ENCODE results near the gene GNAO1. TPM values are rescaled to one million over a fixed set of nuclear protein-coding genes. Genes with fewer than 3 reads are reported as not detected.

Gene GNAO1
- polyA plus RNA-seq, 3 donors from 2014 or later, result 0.45 to 0.88 TPM; not detected in 1

- peak overlapping the region; percentile 4 to 88 (median 84) for H3K27ac Mint-ChIP-seq
- DNase-seq, result peak; percentile 55 to 71 (median 61)
- peaks cover 0 to 2% (median 0%) of the 10 kb centered on the region in 3 donors for H3K36me3 Mint-ChIP-seq
- H3K4me1 Mint-ChIP-seq, result peaks cover 45 to 46% of the 10 kb centered on the region in 2 donors
- no peaks in the 10 kb centered on the region for H3K9me3 Mint-ChIP-seq
- peaks cover 3 to 7% (median 5%) of the 10 kb centered on the region in 3 donors for H3K27me3 Mint-ChIP-seq (ENCODE audit: low read depth in 3 of 3)
- peak overlapping the region; percentile 67 to 87 (median 81) for H3K4me3 Mint-ChIP-seq
These were observed 87.8 kb downstream of the GNAO1 start for GRCh38 chr16:56279132-56279531.

DNA sequence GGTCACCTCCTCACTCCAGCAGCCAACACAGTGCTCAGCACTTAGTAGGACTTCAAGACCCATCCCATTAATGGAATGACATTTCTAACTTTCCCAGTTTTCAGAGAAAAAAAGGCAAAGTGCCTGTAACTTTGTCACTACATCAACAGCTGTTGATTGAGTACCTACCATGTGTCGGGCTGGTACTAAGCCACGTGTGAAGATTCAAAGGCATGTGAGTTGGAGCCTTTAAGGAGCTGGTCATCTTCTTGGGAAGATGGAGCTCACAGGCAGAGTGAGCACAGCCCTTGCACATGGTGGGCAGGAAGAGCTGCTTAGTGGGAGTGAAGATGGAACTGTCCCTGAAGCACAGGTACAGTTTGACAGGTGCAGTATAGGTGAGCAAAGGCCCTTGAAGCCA lies 88.6 kb downstream of the GNAO1 start:
- Mint-ChIP-seq H3K9me3 (no peaks in the 10 kb centered on the region), H3K4me1 (peaks cover 40% of the 10 kb centered on the region in 2 donors), H3K4me3 (peak overlapping the region; percentile 67 to 87 (median 81)), H3K27me3 (ENCODE audit: low read depth in 3 of 3) (peaks cover 3 to 7% (median 5%) of the 10 kb centered on the region in 3 donors), H3K36me3 (no peaks in the 10 kb centered on the region), H3K27ac (peak overlapping the region in 5 of 6 donors; percentile 4 to 88 (median 68))
- no peak for DNase-seq

DNA sequence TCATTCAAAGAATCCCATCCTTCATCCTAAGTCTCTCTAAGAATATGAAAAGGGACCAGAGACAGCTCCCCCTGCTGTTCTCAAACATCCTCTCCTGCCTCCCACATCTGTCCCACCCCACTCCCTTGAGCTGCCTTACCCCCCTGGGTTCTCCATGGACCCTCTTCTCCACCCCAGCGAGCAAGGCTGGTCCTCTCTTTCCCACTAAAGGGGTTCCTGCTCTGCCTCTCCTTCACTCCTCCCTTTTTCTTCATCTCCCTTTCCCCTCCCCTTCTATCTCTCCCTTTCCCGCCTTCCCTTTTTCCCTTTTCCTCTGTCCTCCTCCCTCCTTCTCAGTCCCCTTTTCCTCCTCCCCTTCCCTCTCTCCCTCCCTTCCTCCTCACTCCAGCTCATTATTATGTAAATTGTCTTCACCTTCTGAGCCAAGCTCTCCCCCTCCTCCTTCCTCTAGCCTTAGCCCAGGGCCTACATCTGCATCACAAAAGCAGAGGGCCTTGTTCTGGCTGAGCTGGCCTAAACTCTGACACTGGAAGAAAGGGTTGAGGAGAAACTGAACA lies 90.0 kb downstream of the GNAO1 start:
- peak in 2 of 3 donors; percentile 12 to 17 for DNase-seq
- Mint-ChIP-seq H3K4me3 (no peak overlapping the region), H3K27me3 (ENCODE audit: low read depth in 3 of 3) (peaks cover 3 to 5% (median 4%) of the 10 kb centered on the region in 3 donors), H3K36me3 (no peaks in the 10 kb centered on the region), H3K4me1 (peaks cover 29 to 36% of the 10 kb centered on the region in 2 donors), H3K9me3 (no peaks in the 10 kb centered on the region), H3K27ac (peak overlapping the region in 2 of 6 donors; percentile 7 to 73)

- DNase-seq, result no peak
- no peak overlapping the region for H3K27ac Mint-ChIP-seq
These were observed 91.2 kb downstream of the GNAO1 start for GRCh38 chr16:56282451-56282850.

GRCh38 chr16:56284521-56284920 lies 93.2 kb downstream of the GNAO1 start:
- Mint-ChIP-seq H3K4me3 (no peak overlapping the region), H3K36me3 (no peaks in the 10 kb centered on the region), H3K27me3 (ENCODE audit: low read depth in 3 of 3) (peaks cover under 1 to 4% (median 3%) of the 10 kb centered on the region in 3 donors), H3K4me1 (peaks cover 16% of the 10 kb centered on the region in 2 donors), H3K27ac (no peak overlapping the region), H3K9me3 (no peaks in the 10 kb centered on the region)
- no peak for DNase-seq

More at GRCh38 chr16:56282451-56282850, 91.2 kb downstream of the GNAO1 start:
- peaks cover 29 to 35% of the 10 kb centered on the region in 2 donors for H3K4me1 Mint-ChIP-seq
- H3K36me3 Mint-ChIP-seq, result no peaks in the 10 kb centered on the region
- H3K9me3 Mint-ChIP-seq, result no peaks in the 10 kb centered on the region
- peaks cover 3 to 5% (median 4%) of the 10 kb centered on the region in 3 donors for H3K27me3 Mint-ChIP-seq (ENCODE audit: low read depth in 3 of 3)
- no peak overlapping the region for H3K4me3 Mint-ChIP-seq

GRCh38 chr16:56286809-56287208 lies 95.5 kb downstream of the GNAO1 start:
- H3K36me3 Mint-ChIP-seq, result no peaks in the 10 kb centered on the region
- H3K27me3 Mint-ChIP-seq (ENCODE audit: low read depth in 3 of 3), result peaks cover 0 to 3% (median 2%) of the 10 kb centered on the region in 3 donors
- no peaks in the 10 kb centered on the region for H3K4me1 Mint-ChIP-seq
- no peaks in the 10 kb centered on the region for H3K9me3 Mint-ChIP-seq
- H3K27ac Mint-ChIP-seq, result no peak overlapping the region
- H3K4me3 Mint-ChIP-seq, result no peak overlapping the region
- no peak for DNase-seq

GRCh38 chr16:56288019-56288418 lies 96.7 kb downstream of the GNAO1 start:
- Mint-ChIP-seq H3K36me3 (no peaks in the 10 kb centered on the region), H3K9me3 (no peaks in the 10 kb centered on the region), H3K27ac (no peak overlapping the region), H3K4me3 (no peak overlapping the region), H3K27me3 (ENCODE audit: low read depth in 3 of 3) (peaks cover 2 to 3% (median 2%) of the 10 kb centered on the region in 3 donors), H3K4me1 (no peaks in the 10 kb centered on the region)
- no peak for DNase-seq

- Mint-ChIP-seq H3K36me3 (no peaks in the 10 kb centered on the region), H3K4me3 (no peak overlapping the region), H3K4me1 (no peaks in the 10 kb centered on the region), H3K27me3 (ENCODE audit: low read depth in 3 of 3) (peaks cover 0 to 2% (median 2%) of the 10 kb centered on the region in 3 donors), H3K27ac (no peak overlapping the region), H3K9me3 (no peaks in the 10 kb centered on the region)
- DNase-seq, result no peak
These were observed 98.1 kb downstream of the GNAO1 start for GRCh38 chr16:56289416-56289815.

- Mint-ChIP-seq H3K9me3 (no peaks in the 10 kb centered on the region), H3K27ac (no peak overlapping the region), H3K36me3 (no peaks in the 10 kb centered on the region), H3K27me3 (ENCODE audit: low read depth in 3 of 3) (peaks cover 0 to 2% (median 2%) of the 10 kb centered on the region in 3 donors), H3K4me3 (no peak overlapping the region), H3K4me1 (no peaks in the 10 kb centered on the region)
- no peak for DNase-seq
These were observed 98.6 kb downstream of the GNAO1 start for GRCh38 chr16:56289862-56290261.

- Mint-ChIP-seq H3K27ac (no peak overlapping the region), H3K4me3 (no peak overlapping the region), H3K27me3 (ENCODE audit: low read depth in 3 of 3) (peaks cover 0 to 3% (median 2%) of the 10 kb centered on the region in 3 donors), H3K9me3 (no peaks in the 10 kb centered on the region), H3K36me3 (no peaks in the 10 kb centered on the region), H3K4me1 (no peaks in the 10 kb centered on the region)
- no peak for DNase-seq
These were observed 102.7 kb downstream of the GNAO1 start for GRCh38 chr16:56294014-56294413.

DNA sequence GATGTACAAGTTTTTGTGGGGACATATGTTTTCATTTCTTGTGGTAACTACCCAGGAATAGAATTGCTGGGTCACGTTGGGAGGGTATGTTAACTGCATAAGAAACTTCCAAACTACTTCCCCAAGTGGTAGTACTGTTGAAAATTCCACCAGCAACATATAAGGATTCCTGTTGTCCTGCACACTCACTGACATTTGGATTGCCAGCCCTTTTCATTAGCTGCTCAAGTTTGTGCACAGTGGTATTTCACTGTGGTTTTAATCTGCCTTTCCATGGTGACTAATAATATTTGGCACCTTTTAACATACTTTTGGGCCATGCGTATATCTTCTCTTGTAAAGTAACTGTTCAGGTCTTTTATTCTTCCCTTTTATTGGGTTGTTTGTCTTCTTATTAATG lies 103.3 kb downstream of the GNAO1 start:
- Mint-ChIP-seq H3K27me3 (ENCODE audit: low read depth in 3 of 3) (peaks cover 0 to 3% (median 2%) of the 10 kb centered on the region in 3 donors), H3K9me3 (no peaks in the 10 kb centered on the region), H3K4me3 (no peak overlapping the region), H3K27ac (no peak overlapping the region), H3K4me1 (no peaks in the 10 kb centered on the region), H3K36me3 (no peaks in the 10 kb centered on the region)
- no peak for DNase-seq

DNA sequence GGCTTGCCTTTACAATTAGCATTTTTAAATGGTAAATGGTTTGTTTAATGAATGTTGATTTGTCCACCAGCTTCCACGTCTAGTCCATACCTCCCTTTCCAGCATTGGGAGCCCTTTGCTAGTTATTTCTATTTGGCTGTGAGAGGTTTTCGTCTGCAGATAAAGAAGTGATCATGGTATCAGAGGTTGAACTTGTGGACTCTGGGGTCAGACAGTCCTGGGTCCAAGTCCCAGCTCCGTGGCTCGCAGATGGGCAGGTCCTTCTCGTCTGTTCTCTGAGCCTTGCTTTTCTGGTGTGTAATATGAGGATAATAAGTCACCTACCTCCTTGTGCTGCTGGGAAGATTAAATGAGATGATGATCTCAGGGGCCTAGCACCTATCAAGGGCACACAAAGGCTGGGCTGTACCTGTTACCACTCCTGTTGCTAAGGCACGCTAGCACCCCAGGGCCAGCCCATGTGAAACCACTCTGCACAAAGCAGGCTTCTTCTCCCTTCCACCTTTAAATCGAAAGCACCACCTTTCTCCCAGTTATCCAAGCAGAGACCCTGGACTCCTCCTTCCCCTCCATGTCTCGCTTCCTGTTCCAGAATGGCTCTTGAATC lies 103.9 kb downstream of the GNAO1 start:
- H3K4me3 Mint-ChIP-seq, result no peak overlapping the region
- DNase-seq, result no peak
- H3K27me3 Mint-ChIP-seq (ENCODE audit: low read depth in 3 of 3), result peaks cover 0 to 4% (median 2%) of the 10 kb centered on the region in 3 donors
- no peak overlapping the region for H3K27ac Mint-ChIP-seq
- no peaks in the 10 kb centered on the region for H3K9me3 Mint-ChIP-seq
- no peaks in the 10 kb centered on the region for H3K36me3 Mint-ChIP-seq
- H3K4me1 Mint-ChIP-seq, result no peaks in the 10 kb centered on the region

DNA sequence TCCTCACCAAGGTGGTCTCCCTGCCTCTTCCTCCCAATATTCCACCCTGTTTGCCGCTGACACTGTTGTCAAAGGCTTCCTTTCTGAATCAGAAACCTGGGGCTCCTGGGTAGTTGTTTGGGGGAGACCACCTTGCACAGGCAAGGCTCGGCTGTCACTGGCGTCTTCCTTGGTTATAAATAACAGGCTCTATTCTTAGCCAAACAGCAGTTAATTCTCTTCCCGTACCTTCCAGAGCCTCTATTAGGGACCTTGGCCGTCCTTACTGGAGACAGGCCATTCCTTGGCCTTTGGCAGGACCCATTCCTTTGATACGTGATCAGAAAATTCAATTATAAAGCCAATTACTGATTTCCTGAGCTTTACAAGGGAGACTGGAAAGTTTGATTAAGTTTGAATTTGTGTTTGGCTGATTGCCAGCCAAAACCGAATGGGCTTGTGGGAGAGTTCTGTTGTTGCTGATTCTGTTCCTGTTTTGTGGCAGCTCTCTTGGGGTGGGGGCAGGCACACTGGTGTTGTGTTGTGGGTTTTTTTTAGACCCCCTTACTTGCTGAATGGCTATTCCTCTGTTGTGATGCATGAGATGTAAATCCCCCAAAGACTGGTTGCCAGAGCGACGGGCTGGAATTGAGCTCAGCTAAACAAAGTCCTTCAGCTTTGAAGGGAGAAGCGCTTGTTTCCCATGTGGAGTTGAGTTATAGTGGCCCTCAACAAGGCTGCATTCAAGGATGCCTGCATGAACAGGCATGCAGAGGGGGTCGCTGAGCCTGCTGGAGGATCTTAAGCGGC lies 104.6 kb downstream of the GNAO1 start:
- no peak overlapping the region for H3K27ac Mint-ChIP-seq
- H3K4me1 Mint-ChIP-seq, result no peaks in the 10 kb centered on the region
- H3K4me3 Mint-ChIP-seq, result no peak overlapping the region
- DNase-seq, result no peak
- H3K27me3 Mint-ChIP-seq (ENCODE audit: low read depth in 3 of 3), result peaks cover 0 to 4% (median 2%) of the 10 kb centered on the region in 3 donors
- H3K9me3 Mint-ChIP-seq, result no peaks in the 10 kb centered on the region
- H3K36me3 Mint-ChIP-seq, result no peaks in the 10 kb centered on the region

- H3K4me3 Mint-ChIP-seq, result no peak overlapping the region
- H3K27ac Mint-ChIP-seq, result no peak overlapping the region
- H3K4me1 Mint-ChIP-seq, result no peaks in the 10 kb centered on the region
- H3K36me3 Mint-ChIP-seq, result no peaks in the 10 kb centered on the region
- H3K27me3 Mint-ChIP-seq (ENCODE audit: low read depth in 3 of 3), result peaks cover 0 to 2% (median 2%) of the 10 kb centered on the region in 3 donors
- no peaks in the 10 kb centered on the region for H3K9me3 Mint-ChIP-seq
- no peak for DNase-seq
These were observed 106.4 kb downstream of the GNAO1 start for GRCh38 chr16:56297684-56298083.
